AG08395 (cell line): ENCODE measurements around the gene FHIT.
"Not testable (repeated sequence)": the region's sequence is repeated elsewhere in the genome, so short reads cannot be mapped to it uniquely, and the experiment has no call there.

Experiments
- DNase-seq: peaks from one replicate; pipeline ENCODE4 v3.0.0; 2012; ENCODE audit warnings: mixed read lengths, low spot score

Gene FHIT

GRCh38 chr3:61226166-61226686, 25.0 kb downstream of the FHIT start:
- no peak for DNase-seq

GRCh38 chr3:61224823-61225222, 26.4 kb downstream of the FHIT start:
- no peak for DNase-seq

- DNase-seq, result no peak
Measured at GRCh38 chr3:61223451-61223850, 27.8 kb downstream of the FHIT start.

- DNase-seq, result no peak
Measured at GRCh38 chr3:61222467-61222866, 28.8 kb downstream of the FHIT start.

- DNase-seq, result no peak
Measured at GRCh38 chr3:61221759-61222362, 29.4 kb downstream of the FHIT start.

- no peak for DNase-seq
Measured at GRCh38 chr3:61218504-61218903, 32.7 kb downstream of the FHIT start.

- not testable (repeated sequence) for DNase-seq
Measured at GRCh38 chr3:61216171-61216570, 35.1 kb downstream of the FHIT start.

- DNase-seq, result no peak
Measured at GRCh38 chr3:61202086-61202485, 49.2 kb downstream of the FHIT start.

GRCh38 chr3:61201071-61201470, 50.2 kb downstream of the FHIT start:
- DNase-seq, result no peak

- no peak for DNase-seq
Measured at GRCh38 chr3:61200270-61200669, 51.0 kb downstream of the FHIT start.

- DNase-seq, result no peak
Measured at GRCh38 chr3:61199843-61200242, 51.4 kb downstream of the FHIT start.

GRCh38 chr3:61194892-61195538, 56.2 kb downstream of the FHIT start:
- no peak for DNase-seq

GRCh38 chr3:61192222-61192621, 59.0 kb downstream of the FHIT start:
- DNase-seq, result no peak

GRCh38 chr3:61190205-61190604, 61.0 kb downstream of the FHIT start:
- not testable (repeated sequence) for DNase-seq

GRCh38 chr3:61186030-61186429, 65.2 kb downstream of the FHIT start:
- DNase-seq, result no peak

GRCh38 chr3:61184956-61185355, 66.3 kb downstream of the FHIT start:
- DNase-seq, result no peak

- DNase-seq, result no peak
Measured at GRCh38 chr3:61182662-61183061, 68.6 kb downstream of the FHIT start.

GRCh38 chr3:61181874-61182273, 69.4 kb downstream of the FHIT start:
- DNase-seq, result no peak

GRCh38 chr3:61180206-61180605, 71.0 kb downstream of the FHIT start:
- no peak for DNase-seq

GRCh38 chr3:61178167-61178566, 73.1 kb downstream of the FHIT start:
- no peak for DNase-seq

- DNase-seq, result no peak
Measured at GRCh38 chr3:61177450-61177849, 73.8 kb downstream of the FHIT start.

GRCh38 chr3:61173676-61174075, 77.6 kb downstream of the FHIT start:
- no peak for DNase-seq

- no peak for DNase-seq
Measured at GRCh38 chr3:61172684-61173083, 78.6 kb downstream of the FHIT start.

GRCh38 chr3:61172203-61172602, 79.0 kb downstream of the FHIT start:
- DNase-seq, result no peak
